Measurements from ENCODE around the gene MRPS9. TPM values are rescaled to one million over a fixed set of nuclear protein-coding genes. Genes with fewer than 3 reads are reported as not detected.

The MRPS9 gene
- 10 to 100 TPM; 23.6 to 23.7 TPM for total RNA-seq

DNA sequence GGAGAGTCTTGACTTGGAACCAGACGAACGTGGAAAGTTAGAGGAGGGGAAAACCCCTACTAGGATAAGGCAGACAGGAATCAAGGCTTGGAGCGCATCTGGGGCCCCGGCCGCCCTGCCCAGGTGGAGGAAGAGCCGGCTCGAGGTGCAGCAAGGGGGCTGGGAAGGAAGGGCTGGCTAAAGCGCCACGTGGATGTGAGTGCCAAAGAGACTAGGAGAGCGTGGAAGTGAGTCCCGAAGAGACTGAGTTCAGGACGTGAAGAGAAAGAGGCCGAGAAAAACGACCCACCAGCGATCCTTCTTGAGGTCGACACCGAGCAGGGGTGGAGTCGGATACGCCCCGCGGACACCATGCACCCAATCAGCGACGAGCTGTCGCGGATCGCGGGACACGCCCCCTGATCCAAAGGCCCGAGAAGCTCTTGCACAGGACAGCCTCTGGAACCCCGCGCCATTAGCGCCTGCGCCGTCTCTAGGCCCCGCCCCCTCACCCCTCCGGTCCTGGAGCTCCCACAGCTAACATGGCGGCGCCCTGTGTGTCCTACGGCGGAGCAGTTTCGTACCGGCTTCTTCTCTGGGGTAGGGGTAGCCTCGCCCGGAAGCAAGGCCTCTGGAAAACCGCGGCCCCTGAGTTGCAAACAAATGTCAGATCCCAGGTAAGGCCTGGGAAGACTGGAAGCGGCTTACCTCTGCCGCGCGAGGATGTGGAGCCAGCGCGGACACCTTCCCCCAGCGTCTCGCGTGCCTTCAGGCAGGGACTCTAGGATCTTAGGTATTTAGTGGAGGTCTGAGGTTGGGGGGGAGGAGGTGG is at the start of gene MRPS9:
Gene MRPS9, plus strand, starts transcription at position 498 of the 811 bp plus-strand sequence. Its CDS starts 24 bp downstream, at position 522.
- POLR2A ChIA-PET: no interaction called here

DNA sequence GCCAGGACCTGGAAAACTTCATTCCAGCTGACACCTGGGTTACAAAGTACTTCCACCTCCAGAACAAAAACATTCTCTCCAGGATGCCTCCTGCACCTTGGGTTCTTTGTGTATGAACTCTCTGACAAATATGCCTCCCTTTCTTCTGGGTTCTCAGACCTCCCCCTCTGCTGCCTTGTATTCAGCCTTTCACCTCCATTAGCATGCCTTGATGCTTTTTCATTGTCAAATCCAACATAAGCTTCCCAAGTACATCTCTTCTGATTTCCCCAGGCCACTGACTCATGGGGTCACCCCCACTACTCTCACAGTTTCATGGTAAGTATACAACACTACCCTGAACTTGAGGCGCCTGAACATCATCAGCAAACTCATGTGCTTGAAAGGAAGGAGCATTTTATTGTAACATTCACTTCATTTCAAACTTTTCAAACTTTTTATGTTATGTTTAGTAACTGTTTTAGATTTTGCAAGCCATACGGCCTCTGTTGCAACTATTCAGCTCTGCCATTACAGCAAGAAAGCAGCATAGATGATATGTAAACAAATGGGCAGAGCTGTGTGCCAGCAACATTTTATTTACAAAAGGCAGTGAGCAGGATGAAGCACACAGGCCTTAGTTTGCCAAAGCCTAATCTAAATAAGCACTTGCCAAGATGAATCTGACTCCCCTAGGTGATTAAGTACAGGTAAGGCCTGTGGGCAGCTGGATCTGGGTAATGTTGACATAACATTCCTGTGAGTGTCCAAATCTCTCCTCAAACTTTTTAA is 32.5 kb upstream of the MRPS9 start:
- Mint-ChIP-seq H3K27me3 (peaks cover 19% of the 10 kb centered on the region), H3K4me3 (no peak overlapping the region), H3K9me3 (peaks cover 11% of the 10 kb centered on the region), H3K36me3 (ENCODE audit: low read depth) (no peaks in the 10 kb centered on the region), H3K4me1 (no peaks in the 10 kb centered on the region), H3K27ac (no peak overlapping the region)
- ChIA-PET POLR2A (no interaction called here), CTCF (no interaction called here)
- DNase-seq: no peak

More for the DNA sequence above, at the start of gene MRPS9:
- H3K36me3 Mint-ChIP-seq (ENCODE audit: low read depth): peaks cover 1% of the 10 kb centered on the region
- DNase-seq: peak; percentile 98
- no peaks in the 10 kb centered on the region for H3K9me3 Mint-ChIP-seq
- peak within 1 kb of the TSS; percentile 83 for H3K4me3 Mint-ChIP-seq
- CTCF ChIA-PET: no interaction called here
- no peaks in the 10 kb centered on the region for H3K27me3 Mint-ChIP-seq
- peaks cover 29% of the 10 kb centered on the region for H3K4me1 Mint-ChIP-seq
- peak within 1 kb of the TSS; percentile 84 for H3K27ac Mint-ChIP-seq

DNA sequence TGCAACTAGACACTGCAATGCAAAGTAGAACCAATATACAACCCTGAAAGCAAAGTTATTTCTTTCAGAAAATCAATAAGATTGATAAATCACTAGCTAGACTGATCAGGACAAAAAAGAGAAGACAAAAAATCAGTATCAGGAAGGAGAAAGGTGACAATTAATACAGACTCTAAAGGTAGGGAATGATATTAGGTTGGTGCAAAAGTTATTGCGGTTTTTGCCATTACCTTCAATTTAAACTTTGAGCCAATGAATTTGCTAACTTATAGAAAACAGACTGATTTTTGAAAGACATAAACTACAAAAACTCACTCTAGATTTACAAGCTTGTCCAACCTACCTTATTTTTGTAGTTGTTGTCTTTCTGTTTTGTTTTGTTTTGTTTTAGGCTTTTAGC is 30.5 kb upstream of the MRPS9 start:
- no peak for DNase-seq
- Mint-ChIP-seq H3K4me3 (no peak overlapping the region), H3K4me1 (no peaks in the 10 kb centered on the region), H3K9me3 (peaks cover 8% of the 10 kb centered on the region), H3K27me3 (peaks cover 17% of the 10 kb centered on the region), H3K36me3 (ENCODE audit: low read depth) (no peaks in the 10 kb centered on the region), H3K27ac (no peak overlapping the region)
- POLR2A ChIA-PET: no interaction called here
- CTCF ChIA-PET: no interaction called here

DNA sequence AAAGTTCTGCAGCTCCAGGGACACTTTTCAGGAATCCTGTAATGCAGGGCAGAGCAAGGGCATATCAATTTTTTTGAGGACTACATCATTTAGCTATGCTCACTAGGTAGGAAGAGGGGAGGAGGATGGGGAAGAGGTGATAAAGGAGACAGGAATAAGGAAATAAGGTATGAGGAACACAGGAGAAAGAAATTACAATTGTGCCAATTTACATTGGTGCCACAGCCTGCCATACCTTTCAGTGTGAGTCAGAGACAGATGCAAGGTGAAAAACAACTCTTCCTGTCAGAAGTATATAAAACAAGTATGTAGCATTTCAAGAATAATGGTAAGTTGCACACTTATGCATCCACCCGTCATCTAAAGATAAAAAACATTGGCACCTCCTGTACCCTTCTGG is 5.4 kb upstream of the MRPS9 start:
- H3K4me3 Mint-ChIP-seq: no peak overlapping the region
- CTCF ChIA-PET: no interaction called here
- H3K9me3 Mint-ChIP-seq: no peaks in the 10 kb centered on the region

DNA sequence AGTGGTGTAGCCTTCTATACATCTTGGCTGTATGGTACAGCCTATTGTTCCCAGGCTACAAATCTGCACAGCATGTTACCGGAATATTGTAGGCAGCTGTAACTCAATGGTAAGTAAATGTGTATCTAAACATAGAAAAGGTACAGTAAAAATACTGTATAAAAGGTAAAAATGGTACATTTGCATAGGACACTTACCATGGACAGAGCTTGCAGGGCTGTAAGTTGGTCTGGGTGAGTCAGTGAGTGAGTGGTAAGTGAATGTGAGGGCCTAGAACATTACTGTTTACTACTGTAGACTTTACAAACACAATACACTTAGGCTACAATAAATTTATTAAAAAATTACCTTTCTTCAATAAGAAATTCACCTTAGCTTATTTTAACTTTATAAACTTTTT is 3.7 kb upstream of the MRPS9 start:
- no peaks in the 10 kb centered on the region for H3K36me3 Mint-ChIP-seq (ENCODE audit: low read depth)
- no peaks in the 10 kb centered on the region for H3K9me3 Mint-ChIP-seq
- H3K27me3 Mint-ChIP-seq: no peaks in the 10 kb centered on the region
- no peak overlapping the region for H3K27ac Mint-ChIP-seq
- H3K4me1 Mint-ChIP-seq: peaks cover 18% of the 10 kb centered on the region
- DNase-seq: no peak
- POLR2A ChIA-PET: no interaction called here
- CTCF ChIA-PET: interaction anchor here (0.5 kb wide), 1 partner anchor 56 kb away, joined by 3 read pairs; no protein-coding TSS in a partner anchor
- no peak overlapping the region for H3K4me3 Mint-ChIP-seq

More for the DNA sequence above, 5.4 kb upstream of the MRPS9 start:
- POLR2A ChIA-PET: no interaction called here
- Mint-ChIP-seq H3K4me1 (peaks cover 10% of the 10 kb centered on the region), H3K27ac (no peak overlapping the region), H3K27me3 (no peaks in the 10 kb centered on the region), H3K36me3 (ENCODE audit: low read depth) (no peaks in the 10 kb centered on the region)
- DNase-seq: no peak

DNA sequence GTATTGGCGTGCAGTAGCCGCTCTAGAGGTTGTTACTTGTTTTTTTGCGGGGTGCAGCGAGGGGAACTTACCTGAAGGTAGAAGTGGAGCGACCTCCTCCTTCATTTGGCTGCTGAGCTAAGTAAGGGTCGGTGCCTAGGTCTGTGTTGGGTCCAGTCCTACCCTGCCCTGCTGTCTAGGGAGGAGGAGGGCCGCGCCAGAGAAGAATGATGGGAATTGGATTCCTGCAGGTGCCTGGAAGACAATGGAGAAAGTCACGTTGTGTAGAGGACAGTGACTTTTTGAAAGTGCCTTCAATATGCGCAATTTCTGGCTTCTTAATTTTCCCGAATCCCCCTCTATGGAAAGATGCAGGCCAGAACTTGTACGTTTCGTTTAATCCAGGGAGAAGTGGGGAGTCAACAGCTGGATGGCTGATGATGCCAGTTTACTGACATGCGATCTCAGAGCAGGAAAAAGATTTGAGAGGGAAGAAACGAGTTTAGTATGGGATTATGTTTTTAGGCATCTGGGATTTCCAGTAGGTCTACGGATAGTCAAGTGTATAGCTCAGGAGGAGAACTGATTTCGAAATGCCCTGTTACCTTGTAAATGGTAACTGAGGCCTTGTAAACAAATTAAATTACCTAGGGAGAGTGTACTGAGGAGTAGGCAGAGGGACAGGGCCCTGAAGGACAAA is 653 bp downstream of the MRPS9 start:
- ChIA-PET POLR2A (no interaction called here), CTCF (interaction anchor here (0.6 kb wide), 1 partner anchor 17 kb away, joined by 3 read pairs; no protein-coding TSS in a partner anchor)
- H3K9me3 Mint-ChIP-seq: no peaks in the 10 kb centered on the region

DNA sequence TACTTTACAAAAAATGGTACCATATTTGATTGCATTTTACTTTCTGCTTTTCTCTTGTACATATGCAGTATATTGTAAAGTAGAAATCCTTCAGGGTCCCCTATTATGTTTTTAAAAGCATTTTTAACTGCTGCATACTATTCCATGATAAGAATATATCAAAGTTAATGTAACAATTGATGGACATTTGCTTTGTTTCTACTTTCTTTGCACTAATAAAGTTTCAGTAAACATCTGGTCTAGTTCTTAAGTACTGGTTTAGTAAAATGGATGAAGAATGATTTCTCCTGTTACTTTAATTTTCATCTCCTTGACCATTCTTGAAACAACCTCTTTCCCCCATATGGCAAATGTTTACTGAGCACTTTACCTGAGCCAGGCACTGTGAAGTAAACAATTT is 1.7 kb downstream of the MRPS9 start:
- DNase-seq: no peak
- POLR2A ChIA-PET: no interaction called here
- peaks cover 1% of the 10 kb centered on the region for H3K36me3 Mint-ChIP-seq (ENCODE audit: low read depth)
- H3K4me1 Mint-ChIP-seq: peaks cover 29% of the 10 kb centered on the region
- no peaks in the 10 kb centered on the region for H3K27me3 Mint-ChIP-seq
- peak overlapping the region; percentile 11 for H3K27ac Mint-ChIP-seq
- CTCF ChIA-PET: no interaction called here
- H3K9me3 Mint-ChIP-seq: no peaks in the 10 kb centered on the region
- H3K4me3 Mint-ChIP-seq: peak overlapping the region; percentile 14

More for the DNA sequence above, 653 bp downstream of the MRPS9 start:
- Mint-ChIP-seq H3K36me3 (ENCODE audit: low read depth) (peaks cover 1% of the 10 kb centered on the region), H3K27me3 (no peaks in the 10 kb centered on the region), H3K27ac (peak overlapping the region; percentile 84), H3K4me1 (peaks cover 29% of the 10 kb centered on the region), H3K4me3 (peak overlapping the region; percentile 83)
- DNase-seq: no peak

DNA sequence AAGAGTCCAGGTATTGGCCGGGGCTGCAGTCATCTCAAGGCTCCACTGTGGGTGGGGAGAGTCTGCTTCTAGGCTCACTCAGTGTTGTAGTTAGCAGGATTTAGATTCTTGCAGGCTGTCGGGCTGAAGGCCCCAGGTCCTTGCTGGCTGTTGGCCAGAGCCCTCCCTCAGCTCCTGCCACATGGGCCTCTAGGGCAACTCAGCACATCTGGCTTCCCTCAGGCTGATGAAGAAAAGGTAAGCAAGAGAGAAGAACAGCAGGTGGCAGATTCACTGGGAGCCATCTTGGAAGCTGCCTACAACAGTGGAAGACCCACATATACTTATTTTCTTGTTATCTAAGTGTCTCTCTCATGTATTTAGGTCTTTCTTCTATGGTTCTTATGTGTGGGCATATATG is 4.3 kb downstream of the MRPS9 start:
- POLR2A ChIA-PET: interaction anchor here (0.6 kb wide), 1 partner anchor 30 kb away, joined by 4 read pairs; no protein-coding TSS in a partner anchor
- Mint-ChIP-seq H3K4me1 (peaks cover 21% of the 10 kb centered on the region), H3K27me3 (no peaks in the 10 kb centered on the region), H3K36me3 (ENCODE audit: low read depth) (peaks cover 5% of the 10 kb centered on the region), H3K9me3 (no peaks in the 10 kb centered on the region), H3K4me3 (no peak overlapping the region), H3K27ac (no peak overlapping the region)
- CTCF ChIA-PET: interaction anchor here (1.2 kb wide), 1 partner anchor 293 kb away, joined by 3 read pairs; no protein-coding TSS in a partner anchor
- DNase-seq: no peak

DNA sequence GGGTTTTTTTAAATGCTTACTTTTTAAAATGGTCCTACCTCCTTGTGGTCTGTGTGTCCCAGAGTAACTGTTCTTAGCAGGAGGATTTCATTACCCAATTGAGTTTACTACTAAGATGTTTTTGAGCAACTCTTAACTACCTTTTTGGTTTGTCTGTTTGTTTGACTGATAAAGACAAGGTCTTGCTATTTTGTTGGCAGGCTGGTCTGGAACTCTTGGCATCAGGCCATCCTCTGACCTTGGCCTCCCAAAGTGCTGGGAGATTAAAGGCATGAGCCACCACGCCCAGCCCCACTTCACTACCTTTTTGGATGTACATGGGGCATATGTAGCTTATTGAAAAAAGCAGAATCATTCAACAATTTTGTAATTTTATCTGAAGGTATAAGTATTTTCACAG is 14.9 kb downstream of the MRPS9 start:
- Mint-ChIP-seq H3K27ac (no peak overlapping the region), H3K9me3 (peaks cover 11% of the 10 kb centered on the region), H3K36me3 (ENCODE audit: low read depth) (peaks cover 34% of the 10 kb centered on the region), H3K4me1 (no peaks in the 10 kb centered on the region), H3K27me3 (no peaks in the 10 kb centered on the region), H3K4me3 (no peak overlapping the region)
- no peak for DNase-seq
- CTCF ChIA-PET: no interaction called here
- POLR2A ChIA-PET: no interaction called here

DNA sequence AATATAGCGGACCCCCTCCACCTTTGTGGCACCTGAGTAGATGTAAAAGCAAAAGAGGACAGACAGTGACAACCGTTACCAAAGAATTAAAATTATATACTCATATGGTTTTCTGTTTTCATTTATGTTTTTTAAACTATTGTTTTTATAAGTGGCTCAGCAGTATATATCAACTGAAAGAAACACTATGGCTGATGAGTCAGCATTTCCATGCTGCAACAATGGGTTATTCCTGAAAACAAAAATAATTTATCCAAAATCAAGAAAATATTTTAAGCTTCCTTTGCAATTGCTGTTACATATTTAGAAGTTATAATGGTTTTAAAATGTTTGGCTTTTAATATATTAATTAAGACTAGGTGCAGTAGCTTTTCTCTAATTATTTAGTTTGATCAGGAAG is 17.7 kb downstream of the MRPS9 start:
- DNase-seq: no peak
- Mint-ChIP-seq H3K27me3 (no peaks in the 10 kb centered on the region), H3K27ac (no peak overlapping the region), H3K36me3 (ENCODE audit: low read depth) (peaks cover 34% of the 10 kb centered on the region), H3K4me3 (no peak overlapping the region), H3K4me1 (no peaks in the 10 kb centered on the region), H3K9me3 (peaks cover 11% of the 10 kb centered on the region)
- ChIA-PET POLR2A (no interaction called here), CTCF (no interaction called here)

DNA sequence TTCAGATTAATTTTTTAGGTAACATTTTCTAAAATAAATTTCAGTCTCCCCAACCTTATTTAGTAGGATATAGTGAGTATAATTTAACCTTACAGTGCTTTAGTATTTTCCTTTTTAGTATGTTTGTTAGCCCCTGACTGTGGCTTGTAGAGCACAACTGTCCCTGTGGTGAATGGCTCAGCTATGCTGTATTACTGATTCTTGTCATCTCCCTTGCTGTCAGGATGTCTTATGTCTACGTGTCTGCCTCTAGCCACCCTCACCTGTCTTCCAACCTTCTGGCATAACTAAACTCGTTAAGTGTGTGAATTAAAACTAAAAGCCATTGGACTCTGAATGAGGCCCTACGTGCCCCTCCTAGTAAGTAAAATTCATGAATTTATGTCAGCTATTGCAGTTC is 18.4 kb downstream of the MRPS9 start:
- H3K9me3 Mint-ChIP-seq: peaks cover 11% of the 10 kb centered on the region
- peaks cover 28% of the 10 kb centered on the region for H3K36me3 Mint-ChIP-seq (ENCODE audit: low read depth)
- ChIA-PET CTCF (no interaction called here), POLR2A (no interaction called here)
- no peaks in the 10 kb centered on the region for H3K27me3 Mint-ChIP-seq
- no peak for DNase-seq
- H3K4me3 Mint-ChIP-seq: no peak overlapping the region
- no peak overlapping the region for H3K27ac Mint-ChIP-seq
- no peaks in the 10 kb centered on the region for H3K4me1 Mint-ChIP-seq

DNA sequence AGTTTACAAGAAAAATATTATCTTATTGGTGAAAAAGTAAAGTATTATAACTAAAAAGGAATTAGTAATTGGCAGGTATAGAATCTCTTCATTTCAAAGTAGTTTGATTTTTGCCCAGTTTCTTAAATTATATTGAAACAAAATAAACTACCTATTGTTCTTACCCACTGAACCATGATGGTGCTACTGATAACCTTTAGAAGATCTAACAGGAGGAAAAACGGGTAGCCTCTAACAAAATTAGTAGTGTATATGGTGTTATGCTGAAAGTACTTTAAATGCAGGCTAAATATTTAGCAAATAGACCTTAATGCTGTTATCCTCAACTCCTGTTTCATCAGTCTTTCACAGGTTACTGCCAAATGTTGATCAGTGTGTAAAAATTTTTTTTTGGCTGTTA is 19.1 kb downstream of the MRPS9 start:
- ChIA-PET POLR2A (no interaction called here), CTCF (no interaction called here)
- Mint-ChIP-seq H3K36me3 (ENCODE audit: low read depth) (peaks cover 24% of the 10 kb centered on the region), H3K4me1 (no peaks in the 10 kb centered on the region), H3K27ac (no peak overlapping the region), H3K4me3 (no peak overlapping the region), H3K9me3 (peaks cover 11% of the 10 kb centered on the region), H3K27me3 (no peaks in the 10 kb centered on the region)
- DNase-seq: no peak

DNA sequence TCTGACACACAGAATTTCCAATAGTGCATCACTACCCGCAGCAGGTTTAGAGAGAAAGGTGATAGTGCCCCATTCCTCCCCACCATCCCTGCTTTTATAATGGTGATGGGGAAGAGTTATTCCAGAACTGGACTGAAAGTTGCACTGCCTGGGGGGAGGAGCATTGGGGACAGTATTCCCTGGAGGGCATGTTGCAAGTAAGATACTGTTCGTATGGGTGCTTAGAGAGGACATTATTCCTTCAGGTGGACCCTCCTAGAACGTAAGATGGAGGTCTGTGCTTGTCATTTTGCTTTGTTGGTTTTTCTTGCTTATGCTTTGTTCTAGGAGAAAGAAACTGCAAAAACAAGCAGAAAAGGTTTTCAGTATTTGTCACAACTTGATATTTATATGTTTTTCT is 23.7 kb downstream of the MRPS9 start:
- H3K27me3 Mint-ChIP-seq: no peaks in the 10 kb centered on the region
- no peaks in the 10 kb centered on the region for H3K9me3 Mint-ChIP-seq
- no peak overlapping the region for H3K4me3 Mint-ChIP-seq
- ChIA-PET POLR2A (no interaction called here), CTCF (no interaction called here)
- H3K27ac Mint-ChIP-seq: no peak overlapping the region
- peaks cover 9% of the 10 kb centered on the region for H3K36me3 Mint-ChIP-seq (ENCODE audit: low read depth)
- no peak for DNase-seq
- H3K4me1 Mint-ChIP-seq: no peaks in the 10 kb centered on the region
